GM21528 (cell line): Measurements from ENCODE around the gene SLC19A1.

ENCODE experiments used
- ATAC-seq: cut with Tn5 transposase; IDR thresholded peaks from one replicate; pipeline ENCODE4 v1.9.1; 2021; ENCODE audit warnings: mild to moderate bottlenecking, moderate library complexity; ENCODE audit not compliant: unreplicated experiment, low FRiP score

SLC19A1 gene

DNA sequence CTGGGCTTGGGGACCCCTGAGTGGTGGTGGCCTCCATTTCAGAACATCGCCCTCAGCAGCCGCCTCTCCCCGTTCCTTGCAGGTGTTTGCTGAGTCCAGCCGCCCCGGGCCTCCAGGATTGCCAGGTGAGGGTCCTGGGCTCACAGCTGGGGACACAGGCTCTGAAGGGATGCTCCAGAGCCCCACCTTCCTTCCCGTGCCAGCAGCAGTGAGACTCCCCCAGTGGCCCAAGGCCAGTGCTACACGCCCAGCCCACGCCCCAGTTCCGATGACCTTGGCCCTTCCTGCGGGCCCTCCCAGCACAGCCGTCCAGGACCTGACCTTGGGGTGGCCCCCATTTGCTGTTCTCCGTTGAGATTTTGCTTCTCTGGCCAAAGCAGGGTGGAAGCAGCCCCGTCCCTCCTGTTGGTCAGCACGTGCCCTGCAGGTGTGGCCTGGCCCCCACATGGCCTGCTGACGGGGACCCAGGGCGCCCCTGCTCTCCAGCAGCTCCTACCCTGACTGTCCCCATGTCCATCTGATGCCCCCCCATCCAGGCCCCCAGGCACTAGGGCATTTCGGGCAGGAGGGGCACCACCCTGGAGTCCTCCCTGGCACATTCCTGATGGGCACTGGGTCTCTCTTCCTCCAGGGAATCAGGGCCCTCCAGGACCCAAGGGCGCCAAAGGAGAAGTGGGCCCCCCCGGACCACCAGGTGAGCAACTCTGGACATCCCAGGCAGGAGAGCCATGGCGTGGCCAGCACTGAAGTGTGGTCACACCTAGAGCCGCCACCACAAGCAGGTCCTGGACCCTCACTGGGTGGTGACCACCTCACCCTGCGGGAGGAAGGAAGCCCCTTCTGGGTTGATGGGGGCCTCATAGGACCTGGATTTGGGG, 45.0 kb downstream of the SLC19A1 start:
- ATAC-seq = no peak

DNA sequence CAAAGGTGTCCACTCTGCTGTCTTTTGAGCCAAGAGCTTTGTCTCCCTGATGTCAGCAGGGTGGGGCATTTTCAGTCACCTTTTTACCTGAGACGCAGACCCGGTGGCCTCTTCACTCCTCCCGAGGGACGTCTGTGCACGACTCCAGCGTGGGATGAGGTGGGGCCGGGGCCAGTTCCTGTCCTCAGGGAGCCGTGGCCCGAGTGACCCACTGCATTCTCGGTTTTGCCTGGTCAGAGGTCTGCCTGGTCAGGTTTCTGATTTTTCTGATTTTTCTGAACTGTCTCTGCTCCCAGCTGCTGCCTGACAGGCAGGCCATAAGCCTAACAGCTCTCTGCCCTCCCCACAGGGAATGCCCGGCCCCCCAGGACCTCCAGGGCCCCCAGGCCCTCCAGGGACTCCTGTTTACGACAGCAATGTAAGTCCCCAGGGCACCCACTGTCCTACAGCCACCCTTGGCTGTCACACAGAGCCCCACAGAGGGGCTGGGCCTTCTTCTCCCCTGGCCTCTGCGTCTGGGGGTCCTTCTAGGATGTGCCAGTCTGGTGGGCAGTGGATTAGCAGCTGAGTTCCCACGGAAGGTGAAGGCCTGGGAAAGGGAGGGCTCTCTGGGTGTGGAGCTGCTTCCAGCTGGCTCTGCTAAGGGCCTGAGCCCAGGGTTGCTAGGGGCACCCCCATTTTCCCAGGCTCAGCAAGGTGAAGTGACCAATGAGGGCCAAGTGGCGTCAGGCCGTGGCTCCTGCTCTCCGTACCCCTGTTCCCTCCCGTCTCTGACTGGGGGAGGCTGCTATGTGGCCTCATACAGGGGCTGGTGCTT, 45.9 kb downstream of the SLC19A1 start:
- ATAC-seq = no peak

DNA sequence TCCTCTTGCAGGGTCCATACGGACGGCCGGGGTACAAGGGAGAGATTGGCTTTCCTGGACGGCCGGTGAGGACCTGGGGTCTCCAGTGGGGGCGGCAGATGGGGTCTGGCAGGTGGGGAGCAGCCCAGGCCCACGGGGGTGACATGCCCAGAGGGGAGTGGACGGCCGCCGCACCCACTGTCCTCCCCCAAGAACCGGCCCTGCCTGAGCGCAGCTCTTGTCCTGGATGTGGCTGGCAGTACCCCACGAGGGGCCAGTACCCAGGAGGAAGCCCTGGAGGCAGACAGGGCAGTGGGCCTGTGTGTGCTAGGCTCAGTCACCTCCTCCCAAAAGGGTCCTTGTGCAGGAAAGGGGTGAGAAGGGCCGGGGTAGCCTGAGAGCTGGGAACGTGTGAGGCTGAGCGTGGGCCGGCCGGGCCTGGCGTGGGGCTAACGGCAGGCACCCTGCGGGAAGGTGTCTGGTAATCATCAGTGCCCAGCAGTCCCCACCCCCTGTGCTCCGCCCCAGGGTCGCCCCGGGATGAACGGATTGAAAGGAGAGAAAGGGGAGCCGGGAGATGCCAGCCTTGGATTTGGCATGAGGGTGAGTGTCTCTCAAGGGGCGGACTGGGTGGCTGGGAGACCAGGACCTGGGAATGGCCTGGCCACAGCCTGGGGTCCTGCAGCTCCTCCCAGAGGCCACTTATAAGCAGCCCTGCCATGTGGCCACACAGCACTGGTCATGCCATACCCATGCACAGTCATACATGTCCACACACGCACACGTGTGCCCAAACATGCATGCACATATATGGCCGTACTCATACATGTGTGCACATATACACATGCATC, 47.2 kb downstream of the SLC19A1 start:
- no peak for ATAC-seq

DNA sequence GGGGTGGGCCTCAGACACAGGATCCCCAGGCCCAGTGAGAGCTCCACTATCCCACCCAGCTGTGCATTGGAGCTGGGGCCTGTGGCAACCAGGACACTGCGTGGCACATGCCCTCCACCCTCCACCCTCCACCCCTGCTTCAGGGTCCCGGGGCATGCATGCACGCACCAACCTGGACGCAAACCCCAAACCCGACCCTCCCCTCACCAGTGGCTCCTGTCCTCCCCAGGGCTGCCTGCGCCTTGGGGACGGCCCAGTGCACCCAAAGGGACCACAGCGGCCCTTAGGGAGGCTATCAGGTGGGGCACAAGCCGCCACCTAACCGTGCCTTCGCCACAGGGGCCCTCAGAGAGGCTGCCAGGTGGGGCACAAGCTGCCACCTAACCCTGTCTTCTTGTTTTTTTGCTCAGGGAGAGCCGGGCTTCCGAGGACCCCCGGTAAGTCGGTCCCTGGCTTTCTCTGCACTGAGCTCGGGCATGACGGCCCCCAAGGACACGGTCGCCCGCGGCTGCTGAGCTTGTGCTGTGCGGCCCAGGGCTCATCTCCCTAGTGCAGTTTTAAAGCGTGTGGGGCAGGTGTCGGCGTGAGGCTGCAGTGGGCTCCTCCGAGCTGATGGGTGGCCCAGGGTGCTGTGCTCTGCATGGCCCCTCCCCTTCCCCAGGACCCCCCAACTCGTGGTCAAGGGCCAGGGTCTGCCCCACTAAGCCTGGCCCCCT, 47.9 kb downstream of the SLC19A1 start:
- ATAC-seq = no peak

DNA sequence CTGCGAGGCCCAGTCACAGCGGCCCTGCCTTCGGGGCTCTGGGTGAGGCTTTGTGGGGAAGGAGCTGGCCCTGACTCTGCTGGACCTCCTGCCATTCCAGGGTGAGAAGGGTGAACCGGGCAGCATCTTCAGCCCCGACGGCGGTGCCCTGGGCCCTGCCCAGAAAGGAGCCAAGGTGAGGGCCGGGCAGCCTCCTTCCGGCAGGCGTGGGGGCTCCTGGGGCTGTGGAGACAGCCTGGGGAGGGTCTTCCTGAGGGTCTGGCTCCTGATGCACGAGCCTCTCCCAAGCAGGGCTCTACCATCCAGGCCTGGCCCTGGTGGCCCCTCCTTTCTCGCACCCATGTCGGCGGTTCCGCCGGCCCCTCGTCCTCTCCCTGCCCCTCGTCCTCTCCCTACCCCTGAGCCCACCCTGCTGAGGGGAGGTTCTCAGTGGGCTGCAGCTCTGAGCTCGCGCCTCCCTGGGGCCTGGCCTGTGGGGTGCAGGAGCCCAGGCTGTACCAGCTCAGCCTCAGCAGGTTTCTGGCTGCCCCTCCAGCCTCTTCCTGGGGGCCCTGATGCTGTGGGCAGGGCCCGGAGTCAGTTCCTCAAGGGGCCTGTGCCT, 48.7 kb downstream of the SLC19A1 start:
- ATAC-seq = no peak

DNA sequence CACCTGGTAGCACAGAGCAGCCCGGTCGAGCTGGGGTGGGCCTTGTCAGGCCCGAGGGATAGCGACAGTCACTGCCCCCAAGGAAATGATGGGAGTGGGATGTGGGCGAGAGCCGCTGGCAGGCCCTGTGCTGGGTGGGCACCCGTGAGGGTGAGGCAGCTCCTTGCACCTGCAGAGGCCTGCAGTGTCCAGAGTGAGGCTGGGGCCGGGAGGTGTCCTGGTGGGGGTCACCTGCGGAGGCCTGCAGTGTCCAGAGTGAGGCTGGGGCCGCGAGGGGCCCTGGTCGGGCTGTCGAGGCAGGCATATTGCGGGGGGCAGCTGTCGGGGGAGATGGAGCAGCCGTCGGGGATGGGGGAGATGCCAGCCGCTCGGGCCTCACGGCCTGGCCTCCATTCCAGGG, 49.5 kb downstream of the SLC19A1 start:
- no peak for ATAC-seq

DNA sequence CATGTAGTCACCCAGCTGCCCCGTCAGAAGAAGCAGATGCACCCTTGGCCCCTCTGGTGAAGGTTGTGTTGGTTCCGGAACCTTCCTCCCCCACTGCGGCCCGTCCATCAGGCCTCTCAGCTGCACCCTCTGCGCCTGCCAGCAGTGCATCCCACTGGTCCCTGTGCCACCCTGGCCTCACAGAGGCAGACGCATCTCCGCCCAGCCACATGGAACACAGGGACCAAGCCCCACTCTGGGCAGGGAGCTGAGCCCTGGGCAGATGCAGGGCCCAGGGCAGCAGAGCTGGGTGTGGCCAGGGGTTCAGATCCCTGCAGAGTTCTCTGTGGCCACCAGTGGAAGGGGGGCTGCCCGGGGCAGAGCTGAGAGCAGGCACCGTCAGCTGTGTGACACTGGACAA, 50.6 kb downstream of the SLC19A1 start:
- no peak for ATAC-seq

DNA sequence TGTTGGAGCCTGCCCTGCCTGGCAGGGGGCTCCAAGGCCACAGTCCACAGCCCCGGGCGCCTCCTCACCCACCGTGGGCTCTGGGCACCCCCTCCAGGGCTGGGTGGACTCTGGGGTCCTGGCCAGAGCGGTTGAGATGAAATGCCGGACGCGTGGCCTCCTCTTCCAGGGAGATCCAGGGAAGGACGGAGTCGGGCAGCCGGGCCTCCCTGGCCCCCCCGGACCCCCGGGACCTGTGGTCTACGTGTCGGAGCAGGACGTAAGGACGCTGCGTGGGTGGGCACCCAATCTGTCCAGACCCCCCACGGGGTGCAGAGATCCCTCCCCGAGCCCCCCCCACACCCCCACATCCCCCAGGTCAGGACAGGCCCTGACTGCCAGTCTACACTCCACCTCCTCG, 51.2 kb downstream of the SLC19A1 start:
- no peak for ATAC-seq

DNA sequence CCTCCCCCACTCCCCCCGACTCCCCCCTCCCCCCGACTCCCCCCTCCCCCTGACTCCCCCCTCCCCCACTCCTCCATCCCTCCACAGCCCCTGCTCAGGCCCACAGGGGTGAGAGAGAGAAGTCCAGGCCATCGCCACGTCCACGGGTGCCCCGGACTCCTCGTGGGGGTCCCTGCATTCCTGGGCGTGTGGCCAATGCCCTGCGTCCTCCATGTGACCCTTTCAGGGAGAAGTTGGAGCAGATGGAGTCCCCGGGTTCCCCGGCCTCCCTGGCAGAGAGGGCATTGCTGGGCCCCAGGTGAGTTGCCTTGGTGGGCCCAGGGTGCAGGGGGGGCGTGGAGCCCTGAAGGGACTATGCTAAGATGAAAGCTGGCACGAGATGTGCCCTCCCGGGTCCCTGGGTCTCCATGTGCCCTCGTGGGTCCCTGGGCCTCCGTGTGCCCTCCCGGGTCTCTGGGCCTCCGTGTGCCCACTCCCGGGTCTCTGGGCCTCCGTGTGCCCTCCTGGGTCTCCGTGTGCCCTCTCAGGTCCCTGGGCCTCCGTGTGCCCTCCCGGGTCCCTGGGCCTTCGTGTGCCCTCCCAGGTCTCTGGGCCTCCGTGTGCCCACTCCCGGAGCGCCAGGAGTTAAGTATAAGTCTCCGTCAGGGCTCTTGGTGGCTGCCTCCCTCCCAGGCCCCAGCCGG, 52.0 kb downstream of the SLC19A1 start:
- ATAC-seq = no peak

DNA sequence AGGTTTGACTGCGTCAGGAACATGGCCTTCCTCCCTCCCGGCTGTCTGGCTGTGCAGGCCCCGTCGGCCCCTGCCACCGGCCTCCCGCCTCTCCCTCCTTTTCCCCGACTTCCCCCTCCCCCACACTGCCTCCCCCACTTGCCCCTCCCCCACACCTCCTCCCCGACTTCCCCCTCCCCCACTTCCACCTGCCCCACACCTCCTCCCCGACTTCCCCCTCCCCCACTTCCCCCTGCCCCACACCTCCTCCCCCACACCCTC, 52.6 kb downstream of the SLC19A1 start:
- ATAC-seq = no peak

DNA sequence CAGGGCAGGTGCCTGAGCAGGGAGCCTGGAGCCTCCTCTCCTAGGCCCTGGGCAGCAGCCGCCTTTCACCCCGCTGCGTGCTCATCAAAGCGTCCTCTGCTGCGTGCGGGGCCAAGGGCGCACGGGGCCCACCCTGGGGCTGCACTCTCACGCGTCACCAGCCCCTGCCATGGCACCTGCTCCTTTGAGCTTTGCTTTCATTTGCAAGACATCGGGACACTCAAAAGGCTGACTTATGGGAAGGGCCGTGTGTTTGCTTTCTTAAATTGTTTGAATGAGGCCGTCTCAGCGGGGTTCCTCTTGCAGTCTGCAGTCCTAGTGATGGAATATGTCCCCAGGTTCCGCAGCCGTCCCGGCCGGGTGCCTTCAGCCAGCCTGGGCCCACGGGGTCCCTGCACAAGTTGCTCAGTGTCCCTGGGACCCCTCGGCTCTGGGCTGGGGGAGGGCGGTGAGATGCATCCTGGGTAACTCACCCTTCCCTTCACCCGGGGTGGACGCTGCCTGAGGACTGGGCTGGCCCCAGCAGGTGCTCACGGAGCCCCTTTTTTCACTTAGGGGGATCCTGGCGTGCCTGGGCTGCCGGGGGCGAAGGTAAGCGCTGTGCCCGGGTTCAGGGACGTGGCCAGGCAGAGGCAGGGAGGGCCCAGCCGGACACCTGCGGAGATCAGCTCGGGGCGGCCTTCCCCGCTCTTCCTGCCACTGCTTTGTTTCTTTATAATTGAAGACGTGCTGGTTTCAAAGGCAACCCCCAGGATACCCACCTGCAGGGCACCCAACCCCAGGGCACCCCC, 53.1 kb downstream of the SLC19A1 start:
- no peak for ATAC-seq

DNA sequence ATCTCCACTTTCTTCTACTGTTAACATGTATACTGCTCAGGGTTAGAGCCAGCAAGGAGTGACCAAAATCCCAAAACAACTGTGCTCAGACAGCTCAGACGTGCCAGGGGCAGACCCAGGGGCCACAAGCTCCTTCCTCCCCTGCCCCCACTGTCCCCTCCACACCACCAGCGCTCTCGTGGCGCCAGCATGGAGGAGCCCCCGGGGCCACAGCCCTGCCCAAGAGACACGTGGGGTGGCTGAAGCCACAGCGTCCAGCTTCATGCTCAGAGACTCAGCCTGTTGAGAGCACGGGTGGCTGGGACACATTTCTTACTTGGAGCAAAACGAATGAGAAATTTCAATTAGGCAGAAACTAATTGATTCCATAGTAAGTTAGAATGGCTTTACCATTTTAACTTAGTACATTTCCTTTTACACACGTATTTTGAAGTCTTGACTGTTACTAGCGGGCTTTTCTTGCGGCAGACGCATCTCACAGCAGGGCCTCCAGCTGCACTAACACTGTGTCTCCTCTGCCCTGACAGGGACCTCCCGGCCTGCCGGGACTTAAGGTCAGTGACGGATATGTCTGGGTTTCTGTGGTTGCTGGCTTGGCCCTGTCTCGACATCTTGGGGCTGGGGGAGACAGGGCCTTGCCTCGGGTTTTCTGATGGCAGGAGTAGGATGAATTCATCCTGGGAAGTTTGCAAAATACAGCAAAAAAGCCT, 54.2 kb downstream of the SLC19A1 start:
- no peak for ATAC-seq

DNA sequence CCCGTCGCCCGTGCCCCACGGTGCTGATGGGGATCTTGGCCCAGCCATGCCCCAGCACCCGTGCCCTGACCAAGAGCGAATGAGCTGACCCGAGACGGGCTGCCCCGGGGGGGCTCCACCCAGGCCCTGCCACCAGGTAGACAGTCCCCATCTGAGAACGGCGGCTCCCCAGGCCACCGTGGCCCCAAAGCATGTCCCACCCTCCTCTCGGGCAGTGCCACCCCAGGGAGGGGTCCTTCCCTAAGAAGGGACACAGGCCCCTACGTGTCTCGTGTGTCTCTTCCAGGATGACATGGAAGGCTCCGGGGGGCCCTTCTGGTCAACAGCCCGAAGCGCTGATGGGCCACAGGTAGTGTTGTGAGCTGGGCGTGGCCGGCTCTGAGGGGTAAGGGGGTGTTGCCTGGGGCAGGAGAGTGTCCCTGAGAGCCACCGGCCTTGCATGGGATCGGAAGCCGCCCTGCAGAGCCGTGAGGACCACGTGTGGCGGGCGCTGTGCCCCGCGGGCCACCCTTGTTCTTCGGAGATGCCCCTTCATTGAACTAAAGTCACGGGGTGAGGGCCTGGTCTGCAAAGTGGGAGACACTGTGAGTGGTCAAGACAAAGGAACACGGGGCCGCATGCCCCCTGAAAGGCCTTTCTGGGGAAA, 55.0 kb downstream of the SLC19A1 start:
- ATAC-seq = no peak

DNA sequence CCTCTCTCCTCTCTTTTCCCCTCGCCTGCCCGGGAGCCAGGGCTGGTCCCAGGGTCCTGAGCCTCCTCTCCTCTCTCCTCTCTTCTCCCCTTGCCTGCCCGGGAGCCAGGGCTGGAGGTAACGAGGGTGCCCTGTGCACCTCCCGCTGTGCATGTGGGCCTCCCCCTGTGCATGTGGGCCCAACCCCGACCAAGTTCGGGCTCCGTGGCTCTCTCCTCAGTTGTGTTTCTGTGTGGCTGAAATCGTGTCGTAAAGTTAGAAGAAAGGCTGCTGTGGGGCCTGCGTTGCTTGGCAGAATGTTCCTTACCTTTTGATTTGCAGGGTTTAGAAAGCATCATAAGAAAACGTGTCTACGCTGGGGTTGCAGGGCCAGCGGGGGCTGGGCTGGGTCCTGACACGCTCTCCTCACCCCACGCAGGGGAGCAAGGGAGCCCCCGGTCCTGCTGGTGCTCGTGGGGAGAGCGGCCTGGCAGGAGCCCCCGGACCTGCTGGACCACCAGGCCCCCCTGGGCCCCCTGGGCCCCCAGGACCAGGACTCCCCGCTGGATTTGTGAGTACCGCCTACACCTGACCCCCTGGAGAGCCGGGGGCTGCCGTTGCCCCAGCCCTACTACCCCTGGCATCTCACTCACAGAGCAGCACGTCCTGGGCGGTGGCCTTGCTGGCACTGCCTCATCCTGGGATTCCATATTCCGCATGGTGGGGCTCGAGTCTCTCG, 55.6 kb downstream of the SLC19A1 start:
- ATAC-seq = no peak

DNA sequence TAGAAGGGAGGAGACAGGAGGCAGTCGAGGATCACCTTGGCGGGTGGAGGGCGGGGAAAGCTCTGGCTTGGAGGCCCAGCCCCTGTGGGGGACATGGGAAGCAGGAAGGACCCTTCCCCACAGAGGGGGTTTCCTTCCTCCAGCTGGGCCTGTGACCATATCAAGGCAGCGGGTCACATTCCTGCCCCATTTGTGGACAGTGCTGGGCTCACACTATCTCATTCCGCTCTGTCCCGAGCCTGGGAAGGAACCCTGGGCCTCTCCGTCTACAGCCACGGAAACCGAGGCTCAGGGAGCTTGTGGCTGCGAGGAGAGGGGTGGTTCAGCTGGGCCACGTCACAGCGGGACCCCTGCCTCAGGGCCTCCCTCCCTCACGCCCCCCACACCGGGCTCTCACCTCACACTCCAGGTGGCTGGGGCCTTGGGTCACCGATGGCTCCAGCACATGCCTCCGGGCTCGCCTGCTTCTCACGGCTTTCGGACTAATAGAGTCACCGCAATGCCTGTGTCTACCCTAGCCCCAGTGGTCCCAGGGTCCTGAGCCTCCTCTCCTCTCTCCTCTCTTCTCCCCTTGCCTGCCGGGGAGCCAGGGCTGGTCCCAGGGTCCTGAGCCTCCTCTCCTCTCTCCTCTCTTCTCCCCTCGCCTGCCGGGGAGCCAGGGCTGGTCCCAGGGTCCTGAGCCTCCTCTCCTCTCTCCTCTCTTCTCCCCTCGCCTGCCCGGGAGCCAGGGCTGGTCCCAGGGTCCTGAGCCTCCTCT, 56.4 kb downstream of the SLC19A1 start:
- no peak for ATAC-seq

DNA sequence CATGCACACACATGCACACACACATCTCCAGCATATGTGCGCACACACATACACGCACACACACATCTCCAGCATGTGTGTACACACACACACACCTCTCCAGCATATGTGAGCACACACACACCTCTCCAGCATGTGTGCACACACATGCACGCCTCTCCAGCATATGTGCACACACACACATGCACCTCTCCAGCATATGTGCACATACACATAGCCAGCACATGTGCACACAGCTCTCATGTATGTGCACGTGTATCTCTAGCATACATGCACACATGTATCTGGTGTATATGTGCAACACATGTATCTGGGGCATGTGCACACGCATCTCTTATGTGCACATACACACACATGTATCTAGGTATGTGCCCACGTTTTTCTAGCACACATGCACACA, 57.9 kb downstream of the SLC19A1 start:
- no peak for ATAC-seq
